Fibroblast of villous mesenchyme (primary cell): ENCODE results near the gene SPG7. TPM values are rescaled to one million over a fixed set of nuclear protein-coding genes. Genes with fewer than 3 reads are reported as not detected.

Source experiments
- DNase-seq: peaks from one replicate; pipeline ENCODE4 v3.0.0-alpha.2; 2010; ENCODE audit warnings: low read depth
- H3K4me3 ChIP-seq: 2 replicates; pipeline ENCODE4 v1.5.1; 2011; ENCODE audit warnings: low read depth, mild to moderate bottlenecking, low read length
- total RNA-seq: library from RNA; depleted of rRNA; stranded (reverse); fragments of >200 nt; gene quantifications from 2 replicates; pipeline ENCODE4 v1.2.3, GENCODE V29; 2012
- TF ChIP-seq, protein P1 (sequence below): IDR thresholded peaks from 2 replicates; pipeline ENCODE4 v1.5.1; 2012; ENCODE audit warnings: low read depth, mild to moderate bottlenecking, low read length; ENCODE audit not compliant: insufficient read depth

Gene SPG7
- total RNA-seq, 1 donor, result 108 TPM

DNA sequence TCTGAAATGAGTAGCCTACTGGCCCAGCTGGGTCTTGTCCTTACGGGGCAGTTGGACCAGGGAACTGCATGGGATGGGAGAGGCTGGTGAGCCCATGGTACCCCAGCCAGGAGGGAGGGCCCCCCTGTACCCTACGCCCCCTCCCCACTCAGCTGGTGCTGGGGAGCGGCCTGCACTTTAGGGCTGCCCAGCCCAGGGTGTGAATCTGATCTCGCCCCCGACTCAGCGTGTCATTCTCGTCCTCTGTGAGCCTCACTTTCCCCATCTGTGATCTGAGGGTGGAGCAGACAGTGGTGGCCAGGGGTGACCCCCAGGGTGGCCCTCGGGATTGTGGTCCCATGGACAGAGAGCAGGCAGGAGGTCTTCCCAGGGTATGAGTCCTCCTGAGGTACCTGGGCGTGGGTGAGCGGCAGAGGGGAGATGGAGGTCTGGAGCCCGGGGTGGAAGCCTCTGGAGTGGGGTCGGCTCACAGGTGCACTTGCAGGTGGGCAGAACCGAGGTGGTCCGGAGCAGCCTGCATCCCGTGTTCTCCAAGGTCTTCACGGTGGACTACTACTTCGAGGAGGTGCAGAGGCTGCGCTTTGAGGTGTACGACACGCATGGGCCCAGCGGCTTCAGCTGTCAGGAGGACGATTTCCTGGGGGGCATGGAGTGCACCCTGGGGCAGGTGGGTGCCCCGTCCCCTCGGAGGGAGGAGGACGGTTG, 69.0 kb downstream of the SPG7 start:
- TF ChIP-seq, protein P1, sequence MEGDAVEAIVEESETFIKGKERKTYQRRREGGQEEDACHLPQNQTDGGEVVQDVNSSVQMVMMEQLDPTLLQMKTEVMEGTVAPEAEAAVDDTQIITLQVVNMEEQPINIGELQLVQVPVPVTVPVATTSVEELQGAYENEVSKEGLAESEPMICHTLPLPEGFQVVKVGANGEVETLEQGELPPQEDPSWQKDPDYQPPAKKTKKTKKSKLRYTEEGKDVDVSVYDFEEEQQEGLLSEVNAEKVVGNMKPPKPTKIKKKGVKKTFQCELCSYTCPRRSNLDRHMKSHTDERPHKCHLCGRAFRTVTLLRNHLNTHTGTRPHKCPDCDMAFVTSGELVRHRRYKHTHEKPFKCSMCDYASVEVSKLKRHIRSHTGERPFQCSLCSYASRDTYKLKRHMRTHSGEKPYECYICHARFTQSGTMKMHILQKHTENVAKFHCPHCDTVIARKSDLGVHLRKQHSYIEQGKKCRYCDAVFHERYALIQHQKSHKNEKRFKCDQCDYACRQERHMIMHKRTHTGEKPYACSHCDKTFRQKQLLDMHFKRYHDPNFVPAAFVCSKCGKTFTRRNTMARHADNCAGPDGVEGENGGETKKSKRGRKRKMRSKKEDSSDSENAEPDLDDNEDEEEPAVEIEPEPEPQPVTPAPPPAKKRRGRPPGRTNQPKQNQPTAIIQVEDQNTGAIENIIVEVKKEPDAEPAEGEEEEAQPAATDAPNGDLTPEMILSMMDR, result no peak
- no peak for DNase-seq
- no peak overlapping the region for H3K4me3 ChIP-seq

GRCh38 chr16:89579351-89579750, 71.1 kb downstream of the SPG7 start:
- no peak for DNase-seq
- TF ChIP-seq, protein P1, result no peak
- H3K4me3 ChIP-seq, result no peak overlapping the region

DNA sequence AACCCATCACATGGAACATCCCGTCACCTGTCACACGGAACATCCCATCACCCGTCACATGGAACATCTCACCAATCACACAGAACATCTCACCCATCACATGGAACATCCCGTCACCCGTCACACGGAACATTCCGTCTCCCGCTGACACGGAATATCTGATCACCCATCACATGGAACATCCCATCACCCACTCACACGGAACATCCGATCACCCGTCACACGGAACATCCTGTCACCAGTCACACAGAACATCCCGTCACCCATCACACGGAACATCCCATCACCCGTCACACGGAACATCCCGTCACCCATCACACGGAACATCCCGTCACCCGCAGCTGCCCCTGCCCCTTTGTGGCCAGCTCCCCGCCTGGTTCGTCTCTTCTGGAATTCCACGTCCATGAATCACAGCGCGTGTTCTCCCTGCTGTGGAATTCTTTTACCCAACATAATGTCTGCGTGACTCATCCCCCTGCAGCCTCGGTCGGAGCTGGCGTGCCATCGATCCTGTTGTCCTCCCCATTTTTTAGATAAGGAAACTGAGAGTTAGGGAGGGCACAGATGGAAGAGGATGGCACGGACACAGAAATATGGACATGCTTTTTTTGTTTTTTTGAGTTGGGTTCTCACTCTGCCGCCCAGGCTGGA, 73.0 kb downstream of the SPG7 start:
- TF ChIP-seq, protein P1, result no peak
- H3K4me3 ChIP-seq, result no peak overlapping the region
- DNase-seq, result peak; percentile 99

DNA sequence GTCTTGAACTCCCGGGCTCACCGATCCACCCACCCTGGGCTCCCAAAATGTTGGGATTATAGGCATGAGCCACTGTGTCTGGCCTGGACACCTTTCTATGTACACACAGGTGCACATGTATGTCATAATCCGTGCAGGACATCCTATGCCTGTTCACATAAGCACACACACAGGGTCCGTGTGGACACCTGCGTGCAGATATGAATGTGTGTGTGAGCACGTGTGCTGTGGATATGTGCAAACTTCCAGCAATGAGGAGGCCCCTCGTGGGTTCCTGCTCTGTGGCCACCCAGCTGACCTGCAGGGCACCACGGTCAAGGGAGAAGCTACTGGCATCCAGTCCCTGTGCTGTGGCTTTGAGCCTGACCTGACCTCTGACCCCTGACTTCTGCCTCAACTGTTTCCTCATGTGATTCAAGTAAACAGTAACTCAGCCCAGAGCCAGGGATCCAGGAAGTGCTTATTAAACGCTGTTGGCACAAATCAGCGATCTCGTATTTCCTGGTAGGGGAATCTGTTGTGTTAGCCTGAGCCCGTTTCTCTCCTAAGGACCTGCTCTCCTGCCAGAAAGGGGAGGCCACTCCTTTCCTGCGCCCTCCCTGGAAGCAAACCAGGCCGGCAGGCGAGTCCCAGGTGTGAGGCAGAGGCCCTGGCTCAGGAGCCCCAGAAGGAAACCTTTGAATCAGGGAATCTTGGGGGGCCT, 73.8 kb downstream of the SPG7 start:
- TF ChIP-seq, protein P1, result no peak
- peak; percentile 88 for DNase-seq

DNA sequence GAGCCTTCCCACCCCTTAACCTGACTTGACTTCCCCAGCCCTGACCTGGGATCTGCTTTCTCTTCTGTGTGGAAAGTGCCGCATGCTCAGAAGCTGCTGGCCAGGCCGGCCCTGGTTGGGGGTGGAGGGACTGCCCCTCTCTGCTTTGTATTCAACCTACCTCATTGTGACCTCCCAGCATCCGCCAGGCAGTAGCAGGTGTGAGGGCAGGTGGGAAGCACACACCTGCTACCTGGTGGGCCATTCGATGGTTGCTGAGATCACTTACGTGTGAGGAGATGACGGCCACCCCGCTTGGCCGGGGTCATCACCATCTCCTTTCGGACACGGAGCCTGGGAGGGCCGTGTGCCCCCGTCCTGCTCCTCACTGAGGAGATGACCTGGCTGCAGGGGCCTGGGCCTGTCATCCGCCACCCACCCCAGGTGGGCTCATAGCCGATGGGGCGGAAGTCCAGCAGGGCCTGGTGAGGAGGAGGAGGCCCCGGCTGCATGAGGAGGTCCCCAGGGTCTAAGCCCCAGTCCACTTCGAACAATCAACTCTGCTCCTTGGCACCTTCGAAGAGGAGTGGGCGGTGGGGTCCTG, 74.5 kb downstream of the SPG7 start:
- no peak overlapping the region for H3K4me3 ChIP-seq
- TF ChIP-seq, protein P1, result no peak

More for the DNA sequence above, 73.8 kb downstream of the SPG7 start:
- no peak overlapping the region for H3K4me3 ChIP-seq

DNA sequence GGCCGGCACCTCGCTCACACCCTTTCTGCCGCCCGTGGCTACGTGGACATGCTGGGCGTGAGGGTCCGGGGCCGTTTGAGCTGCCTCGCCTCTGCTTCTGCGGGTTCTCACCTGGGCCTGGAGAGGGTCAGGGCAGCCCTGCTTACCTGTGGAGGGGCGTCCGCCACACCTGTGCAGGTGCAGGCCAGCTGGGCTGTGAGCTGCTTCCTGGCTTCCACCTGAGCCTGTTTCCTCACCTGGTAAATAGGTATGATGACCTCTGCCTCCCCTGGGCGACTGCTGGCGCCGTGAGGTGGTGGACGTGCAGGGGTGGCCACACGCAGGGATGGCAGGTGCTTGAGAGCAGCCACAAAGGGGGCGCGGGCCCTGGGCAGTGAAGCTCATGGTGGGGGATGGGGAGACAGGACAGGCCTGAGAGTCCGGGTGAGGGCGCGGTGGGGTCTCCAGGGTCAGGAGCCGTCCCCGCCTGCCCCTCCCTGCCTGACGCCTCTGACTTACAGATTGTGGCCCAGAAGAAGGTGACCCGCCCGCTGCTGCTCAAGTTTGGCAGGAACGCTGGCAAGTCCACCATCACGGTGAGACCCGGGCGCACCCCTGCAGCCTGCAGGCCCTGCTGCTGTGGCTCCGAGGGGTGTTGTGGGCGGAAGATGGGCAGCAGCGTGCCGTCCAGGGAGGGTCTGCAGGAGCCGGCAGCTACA, 75.1 kb downstream of the SPG7 start:
- DNase-seq, result no peak
- TF ChIP-seq, protein P1, result no peak
- no peak overlapping the region for H3K4me3 ChIP-seq

More for the DNA sequence above, 74.5 kb downstream of the SPG7 start:
- DNase-seq, result no peak
